H1 (cell line): Measurements from ENCODE around the gene SRR. TPM values are rescaled to one million over a fixed set of nuclear protein-coding genes. Genes with fewer than 3 reads are reported as not detected.

Experiments used
- BACH1 ChIP-seq: IDR thresholded peaks from 2 replicates; pipeline ENCODE4 v1.6.1; 2012; ENCODE audit warnings: low read length, improper control_type of control experiment
- FOSL1 ChIP-seq: IDR thresholded peaks from 2 replicates; pipeline ENCODE4 v1.6.1; 2011; ENCODE audit warnings: mild to moderate bottlenecking, low read depth, low read length, moderate library complexity; ENCODE audit not compliant: insufficient read depth
- RFX5 ChIP-seq: IDR thresholded peaks from 2 replicates; pipeline ENCODE4 v1.6.1; 2011; ENCODE audit warnings: low read depth, low read length, improper control_type of control experiment, borderline replicate concordance
- SP4 ChIP-seq: IDR thresholded peaks from 2 replicates; pipeline ENCODE4 v1.6.1; 2012; ENCODE audit warnings: low read length, inconsistent platforms
- TEAD4 ChIP-seq: IDR thresholded peaks from 2 replicates; pipeline ENCODE4 v1.6.1; 2012; ENCODE audit warnings: low read depth, low read length, inconsistent platforms, mixed read lengths
- polyA plus RNA-seq, 7 experiments: library from polyadenylated mRNA; depleted of rRNA in 3 of 7; stranded (reverse) in 5 of 7; unstranded in 2 of 7; fragments of >200 nt in 5 of 7; fragments of 200-250 nt in 2 of 7; gene quantifications; 1 replicate in 5 of 7; 2 replicates in 1 of 7; 4 replicates in 1 of 7; pipeline versions ENCODE4 v1.2.1 to v1.2.3, GENCODE V29; 2011 to 2013; ENCODE audit warnings: missing spikeins in 2 of 7, mixed read lengths in 2 of 7
- total RNA-seq: library from RNA; stranded (reverse); fragmentation: NEBNext Ultra II Directional; extraction: Animal tissue kit (Norgen Biotek cat#: 25700); gene quantifications from 2 replicates; pipeline ENCODE4 v1.2.1, GENCODE V29; 2021
- TF ChIP-seq, protein P1 (sequence below): fragments of 300-600 bp; sonication (generic); IDR thresholded peaks from 2 replicates; pipeline ENCODE4 v1.7.1; 2012; ENCODE audit warnings: low read length, moderate library complexity, mild to moderate bottlenecking, inconsistent platforms; ENCODE audit not compliant: insufficient replicate concordance

The SRR gene
- total and polyA plus RNA-seq, 2 of the 8 experiments (the other 6 are each of a cell fraction or from before 2014, with no cell fraction given), result 3.6 to 4.5 TPM

DNA sequence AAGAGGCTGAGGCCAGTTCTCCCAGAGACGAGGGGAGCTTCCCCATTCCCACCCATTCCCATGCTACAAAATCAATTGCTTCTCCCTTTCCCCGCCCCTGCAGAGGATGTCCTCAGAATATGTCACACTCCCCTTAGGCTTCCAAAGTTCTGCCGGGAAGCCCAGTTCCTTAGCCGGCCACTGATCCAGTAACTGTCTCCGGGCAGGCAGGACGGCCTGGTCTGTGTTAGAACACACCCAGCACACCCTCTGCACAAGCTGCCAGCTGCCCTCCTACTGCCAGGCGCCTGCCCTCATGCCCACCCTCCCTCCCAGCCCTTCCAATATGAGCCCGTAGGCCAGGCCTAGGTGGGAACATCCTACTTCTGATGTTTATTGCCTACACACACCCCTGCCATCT is 64.6 kb downstream of the SRR start (continued):
- TF ChIP-seq, protein P1, sequence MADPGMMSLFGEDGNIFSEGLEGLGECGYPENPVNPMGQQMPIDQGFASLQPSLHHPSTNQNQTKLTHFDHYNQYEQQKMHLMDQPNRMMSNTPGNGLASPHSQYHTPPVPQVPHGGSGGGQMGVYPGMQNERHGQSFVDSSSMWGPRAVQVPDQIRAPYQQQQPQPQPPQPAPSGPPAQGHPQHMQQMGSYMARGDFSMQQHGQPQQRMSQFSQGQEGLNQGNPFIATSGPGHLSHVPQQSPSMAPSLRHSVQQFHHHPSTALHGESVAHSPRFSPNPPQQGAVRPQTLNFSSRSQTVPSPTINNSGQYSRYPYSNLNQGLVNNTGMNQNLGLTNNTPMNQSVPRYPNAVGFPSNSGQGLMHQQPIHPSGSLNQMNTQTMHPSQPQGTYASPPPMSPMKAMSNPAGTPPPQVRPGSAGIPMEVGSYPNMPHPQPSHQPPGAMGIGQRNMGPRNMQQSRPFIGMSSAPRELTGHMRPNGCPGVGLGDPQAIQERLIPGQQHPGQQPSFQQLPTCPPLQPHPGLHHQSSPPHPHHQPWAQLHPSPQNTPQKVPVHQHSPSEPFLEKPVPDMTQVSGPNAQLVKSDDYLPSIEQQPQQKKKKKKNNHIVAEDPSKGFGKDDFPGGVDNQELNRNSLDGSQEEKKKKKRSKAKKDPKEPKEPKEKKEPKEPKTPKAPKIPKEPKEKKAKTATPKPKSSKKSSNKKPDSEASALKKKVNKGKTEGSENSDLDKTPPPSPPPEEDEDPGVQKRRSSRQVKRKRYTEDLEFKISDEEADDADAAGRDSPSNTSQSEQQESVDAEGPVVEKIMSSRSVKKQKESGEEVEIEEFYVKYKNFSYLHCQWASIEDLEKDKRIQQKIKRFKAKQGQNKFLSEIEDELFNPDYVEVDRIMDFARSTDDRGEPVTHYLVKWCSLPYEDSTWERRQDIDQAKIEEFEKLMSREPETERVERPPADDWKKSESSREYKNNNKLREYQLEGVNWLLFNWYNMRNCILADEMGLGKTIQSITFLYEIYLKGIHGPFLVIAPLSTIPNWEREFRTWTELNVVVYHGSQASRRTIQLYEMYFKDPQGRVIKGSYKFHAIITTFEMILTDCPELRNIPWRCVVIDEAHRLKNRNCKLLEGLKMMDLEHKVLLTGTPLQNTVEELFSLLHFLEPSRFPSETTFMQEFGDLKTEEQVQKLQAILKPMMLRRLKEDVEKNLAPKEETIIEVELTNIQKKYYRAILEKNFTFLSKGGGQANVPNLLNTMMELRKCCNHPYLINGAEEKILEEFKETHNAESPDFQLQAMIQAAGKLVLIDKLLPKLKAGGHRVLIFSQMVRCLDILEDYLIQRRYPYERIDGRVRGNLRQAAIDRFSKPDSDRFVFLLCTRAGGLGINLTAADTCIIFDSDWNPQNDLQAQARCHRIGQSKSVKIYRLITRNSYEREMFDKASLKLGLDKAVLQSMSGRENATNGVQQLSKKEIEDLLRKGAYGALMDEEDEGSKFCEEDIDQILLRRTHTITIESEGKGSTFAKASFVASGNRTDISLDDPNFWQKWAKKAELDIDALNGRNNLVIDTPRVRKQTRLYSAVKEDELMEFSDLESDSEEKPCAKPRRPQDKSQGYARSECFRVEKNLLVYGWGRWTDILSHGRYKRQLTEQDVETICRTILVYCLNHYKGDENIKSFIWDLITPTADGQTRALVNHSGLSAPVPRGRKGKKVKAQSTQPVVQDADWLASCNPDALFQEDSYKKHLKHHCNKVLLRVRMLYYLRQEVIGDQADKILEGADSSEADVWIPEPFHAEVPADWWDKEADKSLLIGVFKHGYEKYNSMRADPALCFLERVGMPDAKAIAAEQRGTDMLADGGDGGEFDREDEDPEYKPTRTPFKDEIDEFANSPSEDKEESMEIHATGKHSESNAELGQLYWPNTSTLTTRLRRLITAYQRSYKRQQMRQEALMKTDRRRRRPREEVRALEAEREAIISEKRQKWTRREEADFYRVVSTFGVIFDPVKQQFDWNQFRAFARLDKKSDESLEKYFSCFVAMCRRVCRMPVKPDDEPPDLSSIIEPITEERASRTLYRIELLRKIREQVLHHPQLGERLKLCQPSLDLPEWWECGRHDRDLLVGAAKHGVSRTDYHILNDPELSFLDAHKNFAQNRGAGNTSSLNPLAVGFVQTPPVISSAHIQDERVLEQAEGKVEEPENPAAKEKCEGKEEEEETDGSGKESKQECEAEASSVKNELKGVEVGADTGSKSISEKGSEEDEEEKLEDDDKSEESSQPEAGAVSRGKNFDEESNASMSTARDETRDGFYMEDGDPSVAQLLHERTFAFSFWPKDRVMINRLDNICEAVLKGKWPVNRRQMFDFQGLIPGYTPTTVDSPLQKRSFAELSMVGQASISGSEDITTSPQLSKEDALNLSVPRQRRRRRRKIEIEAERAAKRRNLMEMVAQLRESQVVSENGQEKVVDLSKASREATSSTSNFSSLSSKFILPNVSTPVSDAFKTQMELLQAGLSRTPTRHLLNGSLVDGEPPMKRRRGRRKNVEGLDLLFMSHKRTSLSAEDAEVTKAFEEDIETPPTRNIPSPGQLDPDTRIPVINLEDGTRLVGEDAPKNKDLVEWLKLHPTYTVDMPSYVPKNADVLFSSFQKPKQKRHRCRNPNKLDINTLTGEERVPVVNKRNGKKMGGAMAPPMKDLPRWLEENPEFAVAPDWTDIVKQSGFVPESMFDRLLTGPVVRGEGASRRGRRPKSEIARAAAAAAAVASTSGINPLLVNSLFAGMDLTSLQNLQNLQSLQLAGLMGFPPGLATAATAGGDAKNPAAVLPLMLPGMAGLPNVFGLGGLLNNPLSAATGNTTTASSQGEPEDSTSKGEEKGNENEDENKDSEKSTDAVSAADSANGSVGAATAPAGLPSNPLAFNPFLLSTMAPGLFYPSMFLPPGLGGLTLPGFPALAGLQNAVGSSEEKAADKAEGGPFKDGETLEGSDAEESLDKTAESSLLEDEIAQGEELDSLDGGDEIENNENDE, result no peak
- TF ChIP-seq FOSL1, result no peak
- no peak for TF ChIP-seq BACH1
- TF ChIP-seq RFX5, result no peak
- no peak for TF ChIP-seq SP4
- no peak for TF ChIP-seq TEAD4
- TF ChIP-seq, all 59 proteins: peak for 0
